Astrocyte (in vitro differentiated cells and primary cell): ENCODE measurements around the gene DMTF1. TPM values are rescaled to one million over a fixed set of nuclear protein-coding genes. Genes with fewer than 3 reads are reported as not detected.
"Not testable (repeated sequence)": the region's sequence is repeated elsewhere in the genome, so short reads cannot be mapped to it uniquely, and the experiment has no call there.

Experiments
- DNase-seq: peaks from one replicate; pipeline ENCODE4 v3.0.0-alpha.2; 2010; ENCODE audit warnings: low read depth
- FAIRE-seq: peaks from 2 replicates; lab custom pipeline; 2011; peaks lifted over from hg19 to GRCh38; lab: Jason Lieb, UNC
- H2AFZ ChIP-seq: 2 replicates; pipeline ENCODE4 v1.6.0; 2012; ENCODE audit warnings: low read depth, low read length, inconsistent platforms
- H3K27ac ChIP-seq: 2 replicates; pipeline ENCODE4 v1.5.1; 2011; ENCODE audit warnings: low read depth, low read length, inconsistent platforms
- H3K27me3 ChIP-seq: 2 replicates; pipeline ENCODE4 v1.6.0; 2011; ENCODE audit warnings: low read length, inconsistent platforms; ENCODE audit not compliant: insufficient read depth
- H3K36me3 ChIP-seq: 2 replicates; pipeline ENCODE4 v1.5.1; 2011; ENCODE audit warnings: low read length, inconsistent platforms; ENCODE audit not compliant: insufficient read depth
- H3K4me1 ChIP-seq: 2 replicates; pipeline ENCODE4 v1.5.1; 2011; ENCODE audit warnings: low read length, inconsistent platforms; ENCODE audit not compliant: insufficient read depth
- H3K4me2 ChIP-seq: 2 replicates; pipeline ENCODE4 v1.6.0; 2012; ENCODE audit warnings: low read length, inconsistent platforms
- H3K4me3 ChIP-seq: 2 replicates; pipeline ENCODE4 v1.5.1; 2011; ENCODE audit warnings: low read depth, mild to moderate bottlenecking, low read length, inconsistent platforms; ENCODE audit not compliant: insufficient read depth
- H3K79me2 ChIP-seq: 2 replicates; pipeline ENCODE4 v1.6.0; 2012; ENCODE audit warnings: mild to moderate bottlenecking, low read length, inconsistent platforms; ENCODE audit not compliant: insufficient read depth
- H3K9ac ChIP-seq: 2 replicates; pipeline ENCODE4 v1.6.0; 2012; ENCODE audit warnings: mild to moderate bottlenecking, low read length, inconsistent platforms
- H3K9me3 ChIP-seq: 2 replicates; pipeline ENCODE4 v1.5.1; 2012; ENCODE audit warnings: low read depth, mild to moderate bottlenecking, low read length, inconsistent platforms; ENCODE audit not compliant: insufficient read depth
- H4K20me1 ChIP-seq: 2 replicates; pipeline ENCODE4 v1.6.0; 2012; ENCODE audit warnings: low read length, inconsistent platforms; ENCODE audit not compliant: insufficient read depth
- H3K27ac Mint-ChIP-seq: one replicate; pipeline ENCODE4 v1.8.0; 2021; ENCODE audit warnings: mild to moderate bottlenecking, mixed read lengths; ENCODE audit not compliant: unreplicated experiment
- H3K27me3 Mint-ChIP-seq: one replicate; pipeline ENCODE4 v1.8.0; 2021; ENCODE audit warnings: low read depth, mixed read lengths; ENCODE audit not compliant: unreplicated experiment
- H3K36me3 Mint-ChIP-seq: one replicate; pipeline ENCODE4 v1.8.0; 2021; ENCODE audit warnings: low read depth, mixed read lengths; ENCODE audit not compliant: unreplicated experiment
- H3K4me1 Mint-ChIP-seq: one replicate; pipeline ENCODE4 v1.8.0; 2021; ENCODE audit warnings: low read depth, mixed read lengths; ENCODE audit not compliant: unreplicated experiment
- H3K4me3 Mint-ChIP-seq: one replicate; pipeline ENCODE4 v1.8.0; 2021; ENCODE audit warnings: mild to moderate bottlenecking, moderate library complexity, mixed read lengths; ENCODE audit not compliant: unreplicated experiment
- H3K9me3 Mint-ChIP-seq: one replicate; pipeline ENCODE4 v1.8.0; 2021; ENCODE audit warnings: mild to moderate bottlenecking, mixed read lengths; ENCODE audit not compliant: unreplicated experiment
- EZH2 ChIP-seq: IDR thresholded peaks from 2 replicates; pipeline ENCODE4 v1.6.1; 2012; ENCODE audit warnings: mild to moderate bottlenecking, low read length, inconsistent platforms; ENCODE audit not compliant: insufficient read depth
- total RNA-seq: library from RNA; stranded (reverse); gene quantifications from 2 replicates; pipeline ENCODE4 v1.2.1, GENCODE V29; 2021
- TF ChIP-seq, protein P1 (sequence below): IDR thresholded peaks from 2 replicates; pipeline ENCODE4 v1.5.1; 2011; ENCODE audit warnings: low read depth, mild to moderate bottlenecking, inconsistent platforms, low read length, moderate library complexity; ENCODE audit not compliant: insufficient read depth

Gene DMTF1
- total RNA-seq, 1 donor from 2014 or later, result 89.2 TPM

DNA sequence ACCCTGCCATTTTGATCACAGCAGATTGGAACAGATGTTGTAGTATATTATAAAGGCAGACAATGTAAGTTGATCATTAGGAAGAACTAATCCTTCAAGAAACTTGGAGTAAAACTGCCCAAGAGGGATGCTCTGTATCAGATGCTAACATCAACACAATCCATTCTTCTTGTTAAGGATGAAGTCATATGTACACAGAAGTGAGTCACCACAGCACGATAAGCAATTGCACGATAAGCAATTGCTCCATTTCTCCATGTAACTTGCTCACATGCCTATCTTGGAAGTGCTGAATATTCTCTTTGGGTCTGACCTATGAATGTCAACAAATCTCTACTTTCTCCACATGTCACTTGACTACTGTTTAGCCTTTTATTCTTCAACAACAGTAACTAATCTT, 41.5 kb upstream of the DMTF1 start:
- H3K27ac ChIP-seq, result no peak overlapping the region
- Mint-ChIP-seq H3K27ac (no peak overlapping the region), H3K4me1 (no peaks in the 10 kb centered on the region), H3K4me3 (no peak overlapping the region), H3K9me3 (peaks cover 8% of the 10 kb centered on the region), H3K36me3 (peaks cover 2% of the 10 kb centered on the region), H3K27me3 (no peaks in the 10 kb centered on the region)
- no peak overlapping the region for H3K4me2 ChIP-seq
- H3K9me3 ChIP-seq, result no peaks in the 10 kb centered on the region
- FAIRE-seq (peak; percentile 17), DNase-seq (peak; percentile 51)
- no peaks in the 10 kb centered on the region for H3K79me2 ChIP-seq
- no peak overlapping the region for H3K9ac ChIP-seq
- TF ChIP-seq, protein P1, sequence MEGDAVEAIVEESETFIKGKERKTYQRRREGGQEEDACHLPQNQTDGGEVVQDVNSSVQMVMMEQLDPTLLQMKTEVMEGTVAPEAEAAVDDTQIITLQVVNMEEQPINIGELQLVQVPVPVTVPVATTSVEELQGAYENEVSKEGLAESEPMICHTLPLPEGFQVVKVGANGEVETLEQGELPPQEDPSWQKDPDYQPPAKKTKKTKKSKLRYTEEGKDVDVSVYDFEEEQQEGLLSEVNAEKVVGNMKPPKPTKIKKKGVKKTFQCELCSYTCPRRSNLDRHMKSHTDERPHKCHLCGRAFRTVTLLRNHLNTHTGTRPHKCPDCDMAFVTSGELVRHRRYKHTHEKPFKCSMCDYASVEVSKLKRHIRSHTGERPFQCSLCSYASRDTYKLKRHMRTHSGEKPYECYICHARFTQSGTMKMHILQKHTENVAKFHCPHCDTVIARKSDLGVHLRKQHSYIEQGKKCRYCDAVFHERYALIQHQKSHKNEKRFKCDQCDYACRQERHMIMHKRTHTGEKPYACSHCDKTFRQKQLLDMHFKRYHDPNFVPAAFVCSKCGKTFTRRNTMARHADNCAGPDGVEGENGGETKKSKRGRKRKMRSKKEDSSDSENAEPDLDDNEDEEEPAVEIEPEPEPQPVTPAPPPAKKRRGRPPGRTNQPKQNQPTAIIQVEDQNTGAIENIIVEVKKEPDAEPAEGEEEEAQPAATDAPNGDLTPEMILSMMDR, result no peak
- no peak for TF ChIP-seq EZH2
- no peaks in the 10 kb centered on the region for H3K27me3 ChIP-seq
- no peaks in the 10 kb centered on the region for H3K4me1 ChIP-seq
- H4K20me1 ChIP-seq, result no peaks in the 10 kb centered on the region
- no peak overlapping the region for H2AFZ ChIP-seq
- H3K4me3 ChIP-seq, result no peak overlapping the region
- H3K36me3 ChIP-seq, result no peaks in the 10 kb centered on the region

DNA sequence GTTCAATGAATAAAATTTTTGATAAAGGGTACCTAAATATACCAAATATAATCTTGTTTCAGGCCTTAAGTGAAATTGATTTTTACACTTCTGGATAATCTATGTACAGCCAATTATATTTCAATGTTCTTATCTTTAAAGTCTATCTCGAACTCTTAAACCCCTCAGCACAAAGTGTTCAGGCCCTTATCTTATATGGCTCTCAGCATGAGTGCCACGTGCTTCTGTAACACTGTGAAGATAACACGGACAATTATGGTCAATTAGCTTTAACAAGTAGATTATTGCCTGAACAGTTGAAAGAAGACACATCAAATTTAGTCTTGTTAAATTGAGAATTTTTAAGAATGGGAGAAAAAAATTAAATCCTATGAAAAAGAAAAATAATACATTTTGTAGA, 40.4 kb upstream of the DMTF1 start:
- H3K27ac Mint-ChIP-seq, result no peak overlapping the region
- Histone ChIP-seq H3K27ac (no peak overlapping the region), H3K36me3 (no peaks in the 10 kb centered on the region), H3K9ac (no peak overlapping the region), H3K4me1 (no peaks in the 10 kb centered on the region), H3K9me3 (no peaks in the 10 kb centered on the region), H4K20me1 (no peaks in the 10 kb centered on the region), H3K4me2 (no peak overlapping the region), H2AFZ (no peak overlapping the region), H3K4me3 (no peak overlapping the region), H3K27me3 (no peaks in the 10 kb centered on the region), H3K79me2 (no peaks in the 10 kb centered on the region)
- H3K4me1 Mint-ChIP-seq, result no peaks in the 10 kb centered on the region
- peaks cover 10% of the 10 kb centered on the region for H3K9me3 Mint-ChIP-seq
- H3K36me3 Mint-ChIP-seq, result peaks cover 2% of the 10 kb centered on the region
- no peak for TF ChIP-seq EZH2
- TF ChIP-seq, protein P1, result no peak
- no peaks in the 10 kb centered on the region for H3K27me3 Mint-ChIP-seq
- no peak for FAIRE-seq
- DNase-seq, result no peak
- H3K4me3 Mint-ChIP-seq, result no peak overlapping the region

DNA sequence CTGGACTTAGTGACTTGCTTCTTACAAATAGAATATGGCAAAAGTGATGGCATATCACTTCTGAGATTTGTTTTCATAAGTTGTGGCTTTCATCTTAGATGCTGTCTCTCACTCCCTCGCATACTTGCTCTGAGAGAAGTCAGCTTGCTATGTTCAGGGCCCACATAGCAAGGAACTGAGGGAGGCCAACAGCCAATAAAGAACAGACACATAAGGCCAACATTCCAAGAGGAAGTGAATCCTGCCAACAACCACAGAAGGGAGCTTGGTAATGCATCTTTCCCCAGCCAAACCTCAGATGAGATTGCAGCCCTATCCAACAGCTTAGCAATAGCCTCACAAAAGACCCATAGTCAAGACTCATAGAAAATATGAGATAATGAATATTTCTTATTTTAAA, 39.2 kb upstream of the DMTF1 start:
- no peak overlapping the region for H3K27ac ChIP-seq
- no peak for TF ChIP-seq EZH2
- TF ChIP-seq, protein P1, result no peak
- no peaks in the 10 kb centered on the region for H3K4me1 ChIP-seq
- DNase-seq (peak; percentile 73), FAIRE-seq (no peak)
- no peaks in the 10 kb centered on the region for H3K9me3 ChIP-seq
- Mint-ChIP-seq H3K9me3 (peaks cover 10% of the 10 kb centered on the region), H3K27me3 (no peaks in the 10 kb centered on the region), H3K27ac (no peak overlapping the region), H3K36me3 (peaks cover 2% of the 10 kb centered on the region), H3K4me1 (no peaks in the 10 kb centered on the region), H3K4me3 (no peak overlapping the region)
- no peaks in the 10 kb centered on the region for H3K36me3 ChIP-seq
- no peak overlapping the region for H3K4me3 ChIP-seq
- no peak overlapping the region for H2AFZ ChIP-seq
- H3K79me2 ChIP-seq, result no peaks in the 10 kb centered on the region
- no peaks in the 10 kb centered on the region for H3K27me3 ChIP-seq
- H3K4me2 ChIP-seq, result no peak overlapping the region
- H3K9ac ChIP-seq, result no peak overlapping the region
- no peaks in the 10 kb centered on the region for H4K20me1 ChIP-seq

DNA sequence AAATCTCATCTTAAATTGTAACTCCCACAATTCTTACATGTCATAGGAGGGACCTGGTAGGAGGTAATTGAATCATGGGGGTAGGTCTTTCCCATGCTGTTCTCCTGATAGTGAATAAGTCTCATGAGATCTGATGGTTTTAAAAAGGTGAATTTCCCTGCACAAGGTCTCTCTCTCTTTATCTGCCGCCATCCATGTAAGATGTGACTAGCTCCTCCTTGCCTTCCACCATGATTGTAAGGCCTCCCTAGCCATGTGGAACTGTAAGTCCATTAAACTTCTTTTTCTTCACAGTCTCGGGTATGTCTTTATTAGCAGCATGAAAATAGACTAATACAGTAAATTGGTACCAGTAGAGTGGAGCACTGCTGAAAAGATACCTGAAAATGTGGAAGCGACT, 38.3 kb upstream of the DMTF1 start:
- H3K4me3 Mint-ChIP-seq, H3K4me1 ChIP-seq, H3K36me3 Mint-ChIP-seq, H3K27me3 Mint-ChIP-seq, H4K20me1 ChIP-seq, FAIRE-seq, H3K4me1 Mint-ChIP-seq, H3K27ac Mint-ChIP-seq, H3K4me2 ChIP-seq, H3K27me3 ChIP-seq, H2AFZ ChIP-seq, DNase-seq, H3K9me3 ChIP-seq, H3K79me2 ChIP-seq, H3K9ac ChIP-seq, H3K36me3 ChIP-seq, H3K4me3 ChIP-seq, H3K27ac ChIP-seq: not testable (repeated sequence)
- peaks cover 10% of the 10 kb centered on the region for H3K9me3 Mint-ChIP-seq
